GM12801 (cell line): Measurements from ENCODE around the gene COL23A1.

ENCODE experiments used
- TF ChIP-seq, protein P1 (sequence below): IDR thresholded peaks from one replicate; pipeline ENCODE4 v1.5.1; 2011; ENCODE audit warnings: control low read depth; ENCODE audit not compliant: insufficient read length; ENCODE audit errors: extremely low read depth

COL23A1 gene

DNA sequence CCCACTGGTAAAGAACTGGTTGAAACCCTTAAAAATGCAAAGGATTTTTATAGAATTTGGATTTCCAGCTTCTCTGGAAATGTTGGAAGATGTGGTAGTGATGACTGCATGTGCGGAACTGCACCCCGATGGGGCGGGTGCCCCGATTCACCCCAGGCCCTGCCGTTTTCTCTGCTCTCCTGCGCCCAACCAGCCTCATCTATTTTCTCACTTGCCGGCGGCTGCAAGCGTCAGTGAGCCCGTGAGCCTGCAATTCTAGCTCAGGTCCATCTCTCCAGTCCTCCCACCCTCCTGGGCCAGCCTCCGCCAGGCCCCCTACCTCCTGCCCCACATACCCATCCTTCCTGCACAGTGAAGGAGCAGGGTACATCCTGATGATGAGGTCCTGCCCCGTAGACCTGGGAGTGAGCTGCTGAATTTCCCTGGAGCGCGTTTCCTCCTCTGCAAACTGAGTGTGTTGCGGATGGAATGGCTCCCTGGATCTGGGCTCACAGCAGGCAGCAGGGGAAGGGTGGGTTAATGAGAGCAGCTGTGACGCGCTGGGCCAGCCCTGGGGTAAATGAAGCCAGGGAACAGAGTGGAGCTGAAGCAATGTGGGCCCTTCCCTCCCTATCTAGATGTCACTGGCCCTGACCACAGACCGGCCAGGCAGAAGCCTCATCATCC lies 311.7 kb downstream of the COL23A1 start:
- TF ChIP-seq, protein P1, sequence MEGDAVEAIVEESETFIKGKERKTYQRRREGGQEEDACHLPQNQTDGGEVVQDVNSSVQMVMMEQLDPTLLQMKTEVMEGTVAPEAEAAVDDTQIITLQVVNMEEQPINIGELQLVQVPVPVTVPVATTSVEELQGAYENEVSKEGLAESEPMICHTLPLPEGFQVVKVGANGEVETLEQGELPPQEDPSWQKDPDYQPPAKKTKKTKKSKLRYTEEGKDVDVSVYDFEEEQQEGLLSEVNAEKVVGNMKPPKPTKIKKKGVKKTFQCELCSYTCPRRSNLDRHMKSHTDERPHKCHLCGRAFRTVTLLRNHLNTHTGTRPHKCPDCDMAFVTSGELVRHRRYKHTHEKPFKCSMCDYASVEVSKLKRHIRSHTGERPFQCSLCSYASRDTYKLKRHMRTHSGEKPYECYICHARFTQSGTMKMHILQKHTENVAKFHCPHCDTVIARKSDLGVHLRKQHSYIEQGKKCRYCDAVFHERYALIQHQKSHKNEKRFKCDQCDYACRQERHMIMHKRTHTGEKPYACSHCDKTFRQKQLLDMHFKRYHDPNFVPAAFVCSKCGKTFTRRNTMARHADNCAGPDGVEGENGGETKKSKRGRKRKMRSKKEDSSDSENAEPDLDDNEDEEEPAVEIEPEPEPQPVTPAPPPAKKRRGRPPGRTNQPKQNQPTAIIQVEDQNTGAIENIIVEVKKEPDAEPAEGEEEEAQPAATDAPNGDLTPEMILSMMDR = no peak

DNA sequence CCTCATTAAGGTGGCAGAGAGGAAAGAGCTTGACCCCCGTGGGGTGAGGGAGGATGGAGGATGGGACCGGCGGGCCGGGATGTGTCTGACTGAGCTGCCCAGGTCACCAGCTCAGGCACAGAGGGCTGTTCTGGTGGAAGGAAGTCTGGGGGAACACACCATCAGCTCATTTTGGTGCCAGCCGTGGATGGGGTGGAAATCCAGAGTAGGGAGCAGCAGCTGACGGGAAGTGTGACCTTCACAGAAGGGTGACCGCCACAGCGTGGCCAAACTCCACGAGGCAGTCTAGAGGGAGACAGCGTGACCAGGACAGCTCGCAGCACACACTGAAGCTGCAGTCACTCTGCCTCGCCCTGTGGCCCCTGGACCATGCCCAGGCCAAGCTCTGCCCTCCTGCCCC lies 312.3 kb downstream of the COL23A1 start:
- TF ChIP-seq, protein P1 = no peak

DNA sequence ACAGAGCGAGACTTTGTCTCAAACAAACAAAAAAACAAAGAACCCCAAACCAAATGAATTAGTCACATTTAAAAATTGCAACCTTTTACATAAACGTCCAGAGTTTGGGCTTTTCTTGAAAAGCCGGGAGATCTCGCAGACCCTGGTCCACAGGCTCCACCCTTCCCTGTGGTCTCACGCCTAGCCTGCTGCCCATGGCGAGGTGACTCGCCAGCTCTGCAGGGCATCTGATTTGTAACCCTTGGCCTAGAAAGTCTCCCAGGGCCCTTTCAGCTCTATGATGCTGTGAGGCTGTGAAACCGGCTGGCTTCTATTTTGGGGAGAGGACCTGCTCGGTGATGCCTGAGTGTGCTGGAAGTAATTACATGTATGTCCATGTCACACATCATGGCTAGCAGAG lies 312.8 kb downstream of the COL23A1 start:
- TF ChIP-seq, protein P1 = no peak

DNA sequence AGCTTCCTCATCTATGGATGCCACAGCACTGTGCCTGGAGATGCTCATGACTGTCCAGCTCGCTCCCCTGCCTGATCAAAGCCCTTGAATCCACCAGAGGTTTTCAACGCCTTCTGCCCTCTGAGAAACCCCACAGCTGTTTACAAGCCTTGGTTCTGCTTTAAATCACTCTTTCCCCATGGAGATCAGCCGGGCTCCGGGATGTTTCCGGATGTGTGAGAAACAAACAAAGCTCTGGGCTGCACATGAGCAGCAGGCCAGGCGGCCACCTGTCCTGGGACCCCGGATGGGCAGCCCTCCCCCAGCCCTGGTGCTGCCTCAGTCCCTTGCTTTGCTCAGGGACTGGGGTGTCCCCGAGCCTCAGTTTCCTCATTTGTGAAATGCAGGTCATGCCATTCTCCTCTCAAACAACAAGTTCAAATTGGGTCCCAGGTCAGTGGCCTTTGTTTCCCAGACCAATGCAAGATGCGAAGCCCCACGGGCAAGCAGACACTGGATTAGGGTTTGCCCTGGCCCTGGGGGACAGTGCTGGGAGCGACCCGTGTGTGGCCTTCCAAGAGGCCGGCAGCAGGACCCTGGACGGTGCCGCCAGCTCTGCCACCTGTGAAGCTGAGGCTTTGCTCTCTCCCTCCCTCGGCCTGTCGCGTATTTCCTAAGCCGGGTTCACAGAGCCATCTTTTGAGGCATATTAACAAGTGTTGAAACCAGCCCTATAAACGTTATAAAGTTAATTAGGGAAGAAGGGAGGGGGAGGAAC lies 315.2 kb downstream of the COL23A1 start:
- TF ChIP-seq, protein P1 = no peak

DNA sequence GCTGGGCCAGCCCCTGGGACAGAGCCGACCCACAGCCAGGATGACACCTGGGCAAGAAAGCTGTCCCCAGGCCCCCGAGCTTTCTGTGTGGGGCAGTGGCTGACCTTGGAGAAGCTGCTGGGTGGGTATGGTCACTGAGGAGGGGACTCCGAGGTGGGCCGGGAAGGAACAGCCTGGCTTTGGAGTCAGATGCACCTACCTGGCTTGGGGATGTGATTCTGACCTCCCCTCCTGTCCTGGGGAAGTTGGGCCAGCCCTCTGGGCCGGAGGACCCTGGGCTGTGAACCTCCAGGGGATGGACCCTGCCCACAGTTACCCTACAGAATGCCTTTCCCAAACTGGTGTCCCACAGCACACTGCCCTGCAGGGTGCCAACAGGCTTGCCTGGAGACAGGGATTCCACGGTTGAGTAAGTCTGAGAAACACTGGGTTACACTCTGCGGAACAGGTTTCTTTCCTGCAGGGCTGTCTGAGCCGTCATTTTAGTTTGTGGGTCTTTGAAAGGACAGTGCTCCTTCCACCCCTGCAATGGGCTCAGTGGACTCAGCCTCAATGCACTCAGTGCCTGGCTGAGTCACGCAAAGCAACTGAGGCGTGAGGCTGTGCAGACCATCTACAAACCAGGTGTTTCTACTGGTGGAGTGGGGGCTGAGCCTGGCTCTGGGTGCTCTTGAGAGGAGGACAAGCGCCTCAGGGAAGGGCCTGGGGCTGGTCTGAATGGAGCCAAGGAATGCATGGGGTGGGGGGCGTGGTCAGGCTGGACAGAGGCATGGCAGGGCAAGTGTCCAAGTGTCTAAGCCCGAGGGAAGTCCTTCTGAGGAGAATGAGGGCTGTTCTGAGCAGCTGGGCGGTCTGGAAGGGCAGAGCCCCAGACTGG lies 316.3 kb downstream of the COL23A1 start:
- TF ChIP-seq, protein P1 = no peak

DNA sequence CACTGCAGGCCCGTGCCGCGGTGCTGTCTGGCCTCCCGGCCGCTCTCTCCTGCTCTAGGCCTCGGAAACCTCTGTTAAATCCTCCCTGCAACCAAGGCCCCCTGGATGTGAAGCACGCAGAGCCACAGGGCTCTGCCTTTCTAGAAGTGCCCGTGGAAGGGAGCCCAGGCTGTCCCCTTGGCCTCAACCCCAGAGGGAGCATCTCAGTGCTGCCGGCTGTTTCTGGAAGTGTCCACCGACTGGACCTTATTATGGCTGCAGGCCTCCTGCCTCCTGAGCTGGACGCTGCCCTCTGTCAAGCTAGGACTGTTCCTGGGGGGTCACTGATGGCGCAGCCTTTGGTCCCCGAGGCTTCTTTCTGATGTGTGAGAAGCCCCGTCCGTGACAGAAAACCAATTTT lies 317.2 kb downstream of the COL23A1 start:
- TF ChIP-seq, protein P1 = no peak

DNA sequence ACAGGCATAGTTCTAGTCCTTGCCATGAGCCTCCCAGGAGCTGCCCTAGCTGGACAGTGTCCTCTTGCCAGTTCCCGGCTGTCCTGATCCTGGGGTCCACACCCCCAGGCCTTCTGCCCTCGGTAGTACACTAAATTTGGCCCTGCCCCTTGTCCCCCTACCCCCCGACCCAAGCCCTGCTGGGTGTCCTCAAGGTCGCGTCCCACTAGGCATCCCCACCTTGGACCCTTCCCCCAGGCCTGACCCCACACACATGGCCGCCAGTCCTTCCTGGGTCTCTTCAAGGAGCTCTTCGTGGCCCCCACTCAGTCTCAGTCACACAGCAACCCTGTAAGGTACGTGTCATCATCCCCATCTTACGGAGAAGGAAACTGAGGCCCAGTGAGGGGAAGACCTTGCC lies 317.6 kb downstream of the COL23A1 start:
- TF ChIP-seq, protein P1 = no peak
